ENCODE measurements around the gene FAAH2. TPM values are rescaled to one million over a fixed set of nuclear protein-coding genes. Genes with fewer than 3 reads are reported as not detected.
"Not testable (repeated sequence)": the region's sequence is repeated elsewhere in the genome, so short reads cannot be mapped to it uniquely, and the experiment has no call there.

The FAAH2 gene
- total RNA-seq, 4 donors from 2014 or later = 0.42 to 1.8 (median 0.72) TPM

DNA sequence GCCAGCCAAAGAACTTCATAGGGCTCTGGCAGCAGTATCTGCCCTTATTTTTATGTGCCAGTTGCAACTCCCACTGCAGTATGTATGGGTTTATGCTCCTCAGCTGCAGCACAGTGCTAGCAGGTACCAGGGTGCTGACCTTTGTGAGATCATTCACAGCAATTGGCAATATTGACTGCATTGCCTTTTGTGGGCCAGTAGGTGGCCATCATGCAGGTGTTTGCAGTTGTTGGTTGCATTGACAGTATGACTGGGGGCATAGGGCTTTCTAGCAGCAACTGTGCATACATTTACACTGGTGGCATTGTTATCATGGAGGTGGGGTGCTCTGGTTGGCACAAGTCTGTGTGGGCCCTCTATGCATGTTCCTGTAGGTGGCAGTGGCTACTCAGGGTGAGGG, 42.5 kb downstream of the FAAH2 start:
- Histone ChIP-seq H3K4me1 (no peaks in the 10 kb centered on the region), H3K9me3 (no peaks in the 10 kb centered on the region), H3K36me3 (no peaks in the 10 kb centered on the region), H3K27me3 (no peaks in the 10 kb centered on the region), H3K4me3 (no peak overlapping the region), H3K27ac (replicated peaks in 1 of 4) (no peak overlapping the region)
- TF ChIP-seq POLR2AphosphoS5 (IDR thresholded peaks at IDR 0.05) = no peak
- TF ChIP-seq, protein P1, sequence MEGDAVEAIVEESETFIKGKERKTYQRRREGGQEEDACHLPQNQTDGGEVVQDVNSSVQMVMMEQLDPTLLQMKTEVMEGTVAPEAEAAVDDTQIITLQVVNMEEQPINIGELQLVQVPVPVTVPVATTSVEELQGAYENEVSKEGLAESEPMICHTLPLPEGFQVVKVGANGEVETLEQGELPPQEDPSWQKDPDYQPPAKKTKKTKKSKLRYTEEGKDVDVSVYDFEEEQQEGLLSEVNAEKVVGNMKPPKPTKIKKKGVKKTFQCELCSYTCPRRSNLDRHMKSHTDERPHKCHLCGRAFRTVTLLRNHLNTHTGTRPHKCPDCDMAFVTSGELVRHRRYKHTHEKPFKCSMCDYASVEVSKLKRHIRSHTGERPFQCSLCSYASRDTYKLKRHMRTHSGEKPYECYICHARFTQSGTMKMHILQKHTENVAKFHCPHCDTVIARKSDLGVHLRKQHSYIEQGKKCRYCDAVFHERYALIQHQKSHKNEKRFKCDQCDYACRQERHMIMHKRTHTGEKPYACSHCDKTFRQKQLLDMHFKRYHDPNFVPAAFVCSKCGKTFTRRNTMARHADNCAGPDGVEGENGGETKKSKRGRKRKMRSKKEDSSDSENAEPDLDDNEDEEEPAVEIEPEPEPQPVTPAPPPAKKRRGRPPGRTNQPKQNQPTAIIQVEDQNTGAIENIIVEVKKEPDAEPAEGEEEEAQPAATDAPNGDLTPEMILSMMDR (IDR thresholded peaks at IDR 0.05) = no peak
- TF ChIP-seq EP300 (IDR thresholded peaks at IDR 0.05) = no peak
- TF ChIP-seq POLR2A (IDR thresholded peaks at IDR 0.05; ENCODE audit: low read depth) = no peak
- no peak for DNase-seq (ENCODE audit: extremely low spot score)
- intact Hi-C loops (cut with DNase I) = no loop called here

DNA sequence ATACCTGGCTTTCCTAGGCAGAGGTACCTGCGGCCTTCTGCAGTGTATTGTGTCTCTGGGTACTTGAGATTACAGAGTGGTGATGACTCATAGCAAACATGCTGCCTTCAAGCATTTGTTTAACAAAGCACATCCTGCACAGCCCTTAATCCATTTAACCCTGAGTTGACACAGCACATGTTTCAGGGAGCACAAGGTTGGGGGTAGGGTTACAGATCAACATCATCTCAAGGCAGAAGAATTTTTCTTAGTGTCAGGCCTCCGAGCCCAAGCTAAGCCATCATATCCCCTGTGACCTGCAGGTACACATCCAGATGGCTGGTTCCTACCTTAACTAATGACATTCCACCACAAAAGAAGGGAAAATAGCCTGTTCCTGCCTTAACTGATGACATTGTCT, 49.3 kb downstream of the FAAH2 start:
- WGBS = 69% methylated on average over 2 of the region's 2 CpGs

DNA sequence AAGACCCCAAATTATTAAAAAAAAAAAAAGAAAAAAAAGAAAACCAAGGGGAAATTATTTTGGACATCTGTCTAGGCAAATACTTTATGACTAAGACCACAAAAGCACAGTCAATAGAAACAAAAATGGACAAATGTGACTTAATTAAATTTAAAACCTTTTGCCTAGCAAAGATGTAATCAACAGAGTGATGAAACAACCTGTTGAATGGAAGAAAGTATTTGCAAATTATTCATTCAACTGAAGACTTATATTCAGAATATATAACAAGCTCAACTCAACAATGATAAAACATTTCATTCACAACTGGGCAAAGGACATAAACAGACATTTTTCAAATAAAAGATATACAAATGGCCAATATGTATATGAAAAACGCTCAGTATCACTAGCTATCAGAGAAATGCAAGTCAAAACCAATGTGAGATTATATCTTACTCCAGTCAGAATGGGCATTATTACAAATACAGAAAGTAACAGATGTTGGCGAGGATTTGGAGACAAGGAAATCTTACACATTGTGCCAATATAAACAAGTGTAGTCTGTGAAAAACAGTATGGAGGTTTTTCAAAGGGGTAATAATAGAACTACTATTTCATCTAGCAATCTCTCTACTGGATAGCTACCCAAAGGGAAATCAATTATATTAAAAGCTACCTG, 67.1 kb downstream of the FAAH2 start:
- Histone ChIP-seq H3K9me3 (peaks cover 0 to 7% (median 0%) of the 10 kb centered on the region in 4 donors), H3K4me1 (no peaks in the 10 kb centered on the region), H3K4me3 (no peak overlapping the region), H3K27me3 (no peaks in the 10 kb centered on the region), H3K27ac (replicated peaks in 1 of 4) (no peak overlapping the region), H3K36me3 (no peaks in the 10 kb centered on the region)
- 40% methylated on average over 2 of the region's 2 CpGs for WGBS
- no peak for TF ChIP-seq POLR2AphosphoS5 (IDR thresholded peaks at IDR 0.05)
- no peak for DNase-seq (ENCODE audit: extremely low spot score)
- intact Hi-C loops (cut with DNase I) = no loop called here

More for the DNA sequence above, 49.3 kb downstream of the FAAH2 start:
- H3K4me1 ChIP-seq; H3K27me3 ChIP-seq; DNase-seq (ENCODE audit: extremely low spot score); H3K36me3 ChIP-seq; H3K4me3 ChIP-seq; H3K9me3 ChIP-seq; intact Hi-C loops (cut with DNase I); H3K27ac ChIP-seq (replicated peaks in 1 of 4): not testable (repeated sequence)

DNA sequence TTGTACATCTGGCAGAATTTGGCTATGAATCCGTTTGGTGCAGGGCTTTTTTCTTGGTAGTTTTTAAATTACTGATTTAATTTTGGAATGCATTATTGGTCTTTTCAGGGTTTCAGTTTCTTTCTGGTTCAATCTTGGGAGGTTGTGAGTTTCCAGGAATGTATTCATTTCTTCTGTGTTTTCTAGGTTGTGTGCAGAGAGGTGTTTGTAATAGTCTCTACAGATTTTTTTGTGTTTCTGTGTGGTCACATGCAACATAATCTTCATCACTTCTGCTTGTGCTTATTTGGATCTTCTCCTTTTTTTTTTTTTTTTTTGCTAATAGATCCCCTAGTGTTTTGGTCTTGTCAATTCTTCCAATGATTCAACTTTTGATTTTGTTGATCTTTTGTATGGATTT, 77.6 kb downstream of the FAAH2 start:
- 45% methylated on average over 1 of the region's 1 CpG for WGBS
- TF ChIP-seq POLR2AphosphoS5 (IDR thresholded peaks at IDR 0.05) = no peak
- TF ChIP-seq EP300 (IDR thresholded peaks at IDR 0.05) = no peak
- no peak for TF ChIP-seq POLR2A (IDR thresholded peaks at IDR 0.05; ENCODE audit: low read depth)
- TF ChIP-seq, protein P1 (IDR thresholded peaks at IDR 0.05) = no peak

DNA sequence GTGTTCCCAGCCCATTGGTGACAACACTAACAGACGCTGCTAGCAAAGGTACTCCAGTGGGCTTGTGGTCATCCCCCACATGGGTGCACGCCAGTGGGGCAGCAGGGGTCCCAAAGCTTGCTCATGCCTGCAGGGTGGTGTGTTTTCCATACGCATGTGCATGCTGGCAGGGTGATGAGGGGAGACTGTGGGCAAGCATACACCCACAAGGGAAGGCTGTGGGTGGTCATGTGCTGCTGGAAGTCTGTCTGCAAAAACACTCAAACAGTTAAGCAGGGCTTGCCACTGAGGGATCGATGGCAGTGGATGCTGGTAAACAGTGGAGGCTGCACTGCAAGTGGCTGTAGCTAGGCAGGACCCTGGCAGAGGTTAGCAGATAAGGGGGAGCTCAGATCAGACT, 79.9 kb downstream of the FAAH2 start:
- DNase-seq (ENCODE audit: extremely low spot score) = no peak
- no peaks in the 10 kb centered on the region for H3K9me3 ChIP-seq
- H3K36me3 ChIP-seq = no peaks in the 10 kb centered on the region
- no peak overlapping the region for H3K4me3 ChIP-seq
- no peak overlapping the region for H3K27ac ChIP-seq (replicated peaks in 1 of 4)
- no peaks in the 10 kb centered on the region for H3K4me1 ChIP-seq
- WGBS = 67% methylated on average over 2 of the region's 4 CpGs
- H3K27me3 ChIP-seq = no peaks in the 10 kb centered on the region
- intact Hi-C loops (cut with DNase I) = no loop called here
- no peak for TF ChIP-seq EP300 (IDR thresholded peaks at IDR 0.05)
- TF ChIP-seq POLR2AphosphoS5 (IDR thresholded peaks at IDR 0.05) = no peak
- TF ChIP-seq POLR2A (IDR thresholded peaks at IDR 0.05; ENCODE audit: low read depth) = no peak
- TF ChIP-seq, protein P1 (IDR thresholded peaks at IDR 0.05) = no peak

More for the DNA sequence above, 77.6 kb downstream of the FAAH2 start:
- Histone ChIP-seq H3K4me3 (no peak overlapping the region), H3K27ac (replicated peaks in 1 of 4) (no peak overlapping the region), H3K27me3 (no peaks in the 10 kb centered on the region), H3K36me3 (no peaks in the 10 kb centered on the region), H3K4me1 (no peaks in the 10 kb centered on the region), H3K9me3 (no peaks in the 10 kb centered on the region)
- intact Hi-C loops (cut with DNase I) = no loop called here
- no peak for DNase-seq (ENCODE audit: extremely low spot score)

DNA sequence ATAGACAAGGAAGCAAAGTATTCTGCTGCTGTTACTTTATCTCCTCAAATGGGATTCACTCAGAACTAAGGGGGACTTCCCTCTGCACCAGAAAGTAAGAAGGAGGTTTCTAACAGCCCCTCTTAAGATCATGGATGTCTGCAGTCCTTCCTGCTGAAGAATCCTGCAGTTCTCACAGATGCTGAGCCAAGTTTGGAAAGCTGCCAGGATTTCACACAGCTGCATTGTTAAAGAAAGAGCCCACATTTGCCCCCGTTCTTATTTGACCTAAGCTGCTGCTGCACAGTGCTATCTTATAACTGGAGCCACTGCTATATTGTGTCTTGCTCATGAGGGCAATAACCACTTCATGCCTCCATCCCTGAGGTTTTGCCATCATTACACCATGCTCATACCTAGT, 81.1 kb downstream of the FAAH2 start:
- Histone ChIP-seq H3K4me1 (no peaks in the 10 kb centered on the region), H3K27ac (replicated peaks in 1 of 4) (no peak overlapping the region), H3K4me3 (no peak overlapping the region), H3K36me3 (no peaks in the 10 kb centered on the region), H3K9me3 (no peaks in the 10 kb centered on the region), H3K27me3 (no peaks in the 10 kb centered on the region)
- DNase-seq (ENCODE audit: extremely low spot score) = no peak
- no peak for TF ChIP-seq POLR2A (IDR thresholded peaks at IDR 0.05; ENCODE audit: low read depth)
- TF ChIP-seq, protein P1 (IDR thresholded peaks at IDR 0.05) = no peak
- no peak for TF ChIP-seq EP300 (IDR thresholded peaks at IDR 0.05)
- no peak for TF ChIP-seq POLR2AphosphoS5 (IDR thresholded peaks at IDR 0.05)
- WGBS = 20% methylated on average over 1 of the region's 1 CpG
- intact Hi-C loops (cut with DNase I) = no loop called here
